GM11168 (cell line): ENCODE data around the gene ANKK1.

Source experiments
- in situ Hi-C: fragments of 300-500 bp; cut with MboI; formaldehyde crosslinking; loops from one replicate; pipeline ENCODE4 v1.12.0; 2022; ENCODE audit warnings: low sequenced_read_pairs; ENCODE audit not compliant: unreplicated experiment

The ANKK1 gene, protein sequence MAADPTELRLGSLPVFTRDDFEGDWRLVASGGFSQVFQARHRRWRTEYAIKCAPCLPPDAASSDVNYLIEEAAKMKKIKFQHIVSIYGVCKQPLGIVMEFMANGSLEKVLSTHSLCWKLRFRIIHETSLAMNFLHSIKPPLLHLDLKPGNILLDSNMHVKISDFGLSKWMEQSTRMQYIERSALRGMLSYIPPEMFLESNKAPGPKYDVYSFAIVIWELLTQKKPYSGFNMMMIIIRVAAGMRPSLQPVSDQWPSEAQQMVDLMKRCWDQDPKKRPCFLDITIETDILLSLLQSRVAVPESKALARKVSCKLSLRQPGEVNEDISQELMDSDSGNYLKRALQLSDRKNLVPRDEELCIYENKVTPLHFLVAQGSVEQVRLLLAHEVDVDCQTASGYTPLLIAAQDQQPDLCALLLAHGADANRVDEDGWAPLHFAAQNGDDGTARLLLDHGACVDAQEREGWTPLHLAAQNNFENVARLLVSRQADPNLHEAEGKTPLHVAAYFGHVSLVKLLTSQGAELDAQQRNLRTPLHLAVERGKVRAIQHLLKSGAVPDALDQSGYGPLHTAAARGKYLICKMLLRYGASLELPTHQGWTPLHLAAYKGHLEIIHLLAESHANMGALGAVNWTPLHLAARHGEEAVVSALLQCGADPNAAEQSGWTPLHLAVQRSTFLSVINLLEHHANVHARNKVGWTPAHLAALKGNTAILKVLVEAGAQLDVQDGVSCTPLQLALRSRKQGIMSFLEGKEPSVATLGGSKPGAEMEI

DNA sequence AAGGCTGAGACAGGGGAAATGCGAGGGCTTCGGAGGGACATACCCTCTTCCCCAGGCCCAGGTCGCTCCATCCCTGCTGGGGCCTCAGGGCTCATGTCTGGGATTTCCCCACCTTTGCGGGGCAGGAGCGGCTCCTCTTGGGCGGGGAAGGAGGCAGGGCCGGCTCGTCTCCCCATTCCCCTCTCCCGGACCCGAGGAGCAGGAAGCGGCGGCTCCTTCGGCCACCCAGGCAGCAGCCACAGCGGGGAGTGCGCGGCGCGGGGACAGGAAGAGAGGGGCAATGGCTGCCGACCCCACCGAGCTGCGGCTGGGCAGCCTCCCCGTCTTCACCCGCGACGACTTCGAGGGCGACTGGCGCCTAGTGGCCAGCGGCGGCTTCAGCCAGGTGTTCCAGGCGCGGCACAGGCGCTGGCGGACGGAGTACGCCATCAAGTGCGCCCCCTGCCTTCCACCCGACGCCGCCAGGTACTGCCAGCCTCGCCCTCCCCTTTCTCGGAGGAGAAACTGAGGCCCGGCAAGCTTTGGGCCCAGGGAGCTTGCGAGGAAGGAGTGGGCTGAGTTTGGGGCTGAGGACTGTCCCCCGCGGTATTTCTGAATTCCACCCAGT is at the start of gene ANKK1:
Gene ANKK1, plus strand, starts transcription at position 175 of the 607 bp plus-strand sequence. Its CDS starts 106 bp downstream, at position 281.
- in situ Hi-C loops: no loop called here

DNA sequence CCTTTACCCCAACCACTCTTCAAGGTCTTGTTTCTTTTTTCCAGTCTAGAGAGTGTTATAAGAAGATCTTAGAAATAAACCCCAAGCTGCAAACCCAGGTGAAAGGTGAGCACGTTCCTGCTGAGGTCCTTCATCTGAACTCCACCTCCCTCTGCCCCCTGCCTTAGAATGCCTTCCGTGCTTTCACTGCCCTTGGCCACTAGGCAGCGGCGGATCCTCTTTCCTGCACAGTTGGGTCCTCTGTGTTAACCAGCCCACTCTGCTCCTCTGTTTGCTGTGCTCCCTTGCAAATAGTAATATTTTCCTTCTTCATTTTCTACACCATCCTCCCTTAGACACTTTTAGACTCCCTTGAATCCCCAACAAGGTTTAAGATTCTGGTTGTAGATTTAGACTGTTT is 48.8 kb upstream of the ANKK1 start:
- in situ Hi-C loops: no loop called here

DNA sequence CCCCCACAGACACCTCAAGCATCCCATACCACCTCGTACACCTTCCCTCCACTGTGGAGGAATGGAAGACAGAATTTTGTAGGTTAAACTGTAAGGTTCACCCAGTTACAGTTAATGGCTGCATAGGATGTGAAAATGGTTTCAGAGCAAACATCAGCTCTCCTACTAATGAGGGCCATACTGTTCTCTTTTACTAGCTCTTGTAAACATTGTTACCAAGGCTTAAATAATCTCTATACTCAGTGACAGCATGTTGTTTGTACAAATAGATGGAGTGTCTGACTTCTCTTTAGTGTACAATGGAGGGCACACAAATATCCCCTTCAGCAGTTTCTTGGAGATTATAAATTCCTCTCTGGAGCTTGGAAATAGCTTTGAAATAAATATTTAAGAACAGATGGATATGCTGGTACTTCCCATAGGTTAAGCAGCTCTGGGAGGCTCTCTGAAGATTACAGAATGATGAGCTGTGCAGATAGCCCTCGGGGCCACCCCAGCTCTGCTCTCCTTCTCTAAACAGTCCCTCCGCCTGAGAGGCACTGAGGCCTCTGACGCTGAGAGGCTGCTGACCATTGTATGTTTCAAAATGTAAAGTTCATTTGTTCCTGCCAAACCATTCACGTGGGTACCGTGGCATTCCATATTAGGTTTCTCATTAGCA is 47.5 kb upstream of the ANKK1 start:
- in situ Hi-C loops: no loop called here

DNA sequence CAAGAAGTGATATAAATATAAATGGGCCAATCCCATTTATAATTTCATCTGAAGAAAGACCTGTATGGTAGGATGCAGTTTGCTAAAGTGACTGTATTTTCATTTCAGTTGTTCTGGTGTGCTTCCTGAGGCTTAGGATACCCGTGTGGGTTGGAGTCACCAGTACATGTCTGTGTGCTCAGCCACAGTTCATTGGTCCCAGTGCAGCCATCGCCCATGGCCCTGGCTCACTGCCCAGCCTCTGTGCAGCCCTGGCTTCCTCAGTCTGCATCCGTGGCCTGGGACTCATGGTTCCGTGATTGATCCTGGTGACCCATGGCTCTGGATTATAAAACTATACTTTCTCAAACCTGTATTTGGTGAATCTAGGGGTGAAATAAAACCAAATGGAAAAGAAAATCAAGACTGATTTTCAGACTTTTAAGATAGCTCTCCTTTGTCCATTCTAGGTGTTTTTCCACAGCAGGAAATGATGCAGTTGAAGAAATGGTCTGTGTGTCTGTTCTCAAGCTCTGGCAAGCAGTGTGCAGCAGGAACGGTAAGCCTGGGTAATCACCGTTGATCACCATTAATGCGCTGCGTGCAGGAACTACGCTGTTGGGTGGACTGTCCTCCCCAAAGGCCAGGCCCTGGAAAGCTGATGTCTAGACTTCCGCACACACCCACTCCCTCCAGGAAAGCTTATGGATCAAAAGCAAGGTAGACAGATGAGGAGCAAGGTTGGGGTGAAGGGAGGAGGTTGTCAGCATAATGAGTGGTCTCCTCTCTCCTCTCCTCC is 46.0 kb upstream of the ANKK1 start:
- in situ Hi-C loops: no loop called here

DNA sequence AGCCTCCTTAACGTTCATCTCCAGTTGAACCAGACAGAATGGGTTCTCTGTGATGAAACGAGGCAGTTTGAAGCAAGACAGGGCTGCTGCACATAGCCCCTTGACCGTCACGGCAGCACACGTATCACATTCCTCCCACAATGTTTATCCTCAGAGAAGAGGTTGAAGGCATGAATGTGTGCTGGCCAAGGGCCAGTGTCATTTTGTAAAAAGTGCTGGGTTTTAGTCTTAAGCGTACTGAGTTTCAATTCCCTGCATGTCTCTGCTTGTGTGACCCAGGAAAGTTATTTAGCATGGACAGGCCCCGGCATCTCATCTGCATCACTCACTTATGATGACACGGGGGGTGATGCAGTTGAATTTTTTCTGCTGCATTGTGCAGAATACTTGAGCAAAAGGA is 41.6 kb upstream of the ANKK1 start:
- in situ Hi-C loops: no loop called here

DNA sequence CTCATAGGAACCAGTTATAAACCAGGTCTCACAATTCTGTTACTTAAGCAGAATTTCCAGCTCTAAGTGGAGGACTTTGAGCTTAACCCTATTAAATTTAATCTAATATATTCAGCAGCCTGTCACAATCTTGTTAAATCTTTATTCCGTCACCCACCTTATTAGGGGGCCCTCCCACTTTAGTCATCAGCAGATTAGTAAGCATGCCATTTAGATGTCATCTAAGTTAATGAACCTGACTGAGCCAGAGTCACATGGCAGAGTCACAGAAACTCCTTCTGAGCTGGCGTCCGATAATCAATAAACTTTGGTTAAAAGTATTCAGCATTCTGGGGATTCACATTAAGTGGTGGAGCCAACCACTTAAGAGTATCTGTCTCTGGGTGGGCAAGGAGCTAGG is 38.1 kb upstream of the ANKK1 start:
- in situ Hi-C loops: no loop called here

DNA sequence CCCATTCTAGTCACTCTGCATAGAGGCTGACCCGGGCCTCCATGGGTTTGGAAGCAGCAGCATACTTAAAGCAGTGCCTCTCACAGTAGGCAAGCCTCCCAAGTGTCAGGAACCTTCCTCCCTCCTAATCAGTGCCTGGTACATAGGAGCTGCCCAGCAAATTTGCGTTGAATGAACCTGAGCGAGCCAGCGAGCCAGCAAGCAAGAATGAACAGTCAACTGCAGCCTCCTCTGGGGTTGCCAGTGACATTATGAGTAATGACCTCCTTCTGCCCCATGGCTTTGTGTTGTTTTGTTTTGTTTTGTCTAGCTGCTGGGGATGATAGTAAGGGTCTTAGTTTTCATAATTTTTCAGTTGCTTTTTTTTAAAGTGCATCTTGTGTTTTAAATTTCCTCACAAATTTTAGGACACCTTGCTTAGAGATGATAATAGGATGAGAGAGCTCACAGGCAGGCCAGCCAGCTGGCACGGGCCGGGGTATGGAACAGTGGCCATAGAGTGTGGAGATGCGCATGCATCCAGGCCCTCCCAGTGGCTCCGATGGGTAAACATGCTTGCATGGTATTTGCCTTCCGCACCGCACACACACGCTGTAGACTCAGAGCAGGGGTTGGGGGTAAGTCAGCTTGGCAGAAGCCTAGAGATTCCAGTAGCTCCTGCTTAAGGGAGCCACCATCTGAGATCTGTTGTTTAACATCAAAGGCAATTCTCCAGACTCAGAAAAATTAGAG is 37.1 kb upstream of the ANKK1 start:
- in situ Hi-C loops: no loop called here

DNA sequence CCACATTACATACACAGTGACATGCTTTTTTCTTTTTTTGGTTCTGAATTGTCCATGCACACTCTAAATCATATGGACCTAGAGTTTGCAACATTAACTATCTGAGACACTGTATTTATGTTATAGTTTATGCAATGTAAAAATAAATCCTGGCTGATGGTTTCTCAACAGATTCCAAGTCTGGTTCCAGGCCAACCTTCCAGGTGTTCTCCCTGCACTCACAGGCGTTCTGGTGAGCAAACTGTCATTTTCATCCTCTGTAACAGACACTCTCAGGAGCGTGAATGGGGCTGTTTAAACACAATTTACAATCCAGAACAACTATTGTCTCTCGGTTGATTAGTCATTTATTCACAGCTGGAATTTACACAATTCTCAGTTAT is 36.5 kb upstream of the ANKK1 start:
- in situ Hi-C loops: no loop called here

DNA sequence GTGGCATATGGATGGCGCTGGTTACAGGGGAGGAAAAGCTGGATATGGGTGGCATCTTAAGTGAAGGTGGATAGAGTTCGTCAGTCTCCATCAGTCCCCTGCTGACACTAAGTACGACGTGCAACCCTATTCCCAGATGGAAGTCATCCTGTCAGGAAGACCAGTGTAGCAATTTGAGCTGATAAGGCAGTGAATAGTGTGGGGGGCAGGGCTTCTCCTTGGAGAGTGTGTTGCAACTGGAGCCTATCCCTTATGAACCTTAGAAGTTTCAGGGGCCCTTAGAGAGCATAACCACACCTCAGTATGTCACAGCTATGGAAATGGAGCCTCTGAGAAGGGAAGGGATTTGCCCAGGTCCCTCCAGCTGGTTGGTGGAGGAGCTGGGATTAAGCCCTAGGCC is 36.1 kb upstream of the ANKK1 start:
- in situ Hi-C loops: no loop called here

DNA sequence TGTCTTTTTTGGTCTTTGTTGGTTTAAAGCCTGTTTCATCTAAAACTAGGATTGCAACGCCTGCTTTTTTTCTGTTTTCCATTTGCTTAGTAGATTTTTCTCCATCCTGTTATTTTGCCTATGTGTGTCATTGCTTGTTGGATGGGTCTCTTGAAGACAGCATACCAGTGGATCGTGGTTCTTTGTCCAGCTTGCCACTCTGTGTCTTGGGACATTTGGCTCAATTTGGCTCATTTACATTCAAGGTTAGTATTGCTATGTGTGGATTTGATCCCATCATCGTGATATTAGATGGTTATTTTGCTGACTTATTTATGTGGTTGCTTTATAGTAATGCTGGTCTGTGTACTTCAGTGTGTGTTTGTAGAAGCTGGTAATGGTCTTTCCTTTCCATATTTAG is 31.4 kb upstream of the ANKK1 start:
- in situ Hi-C loops: no loop called here

DNA sequence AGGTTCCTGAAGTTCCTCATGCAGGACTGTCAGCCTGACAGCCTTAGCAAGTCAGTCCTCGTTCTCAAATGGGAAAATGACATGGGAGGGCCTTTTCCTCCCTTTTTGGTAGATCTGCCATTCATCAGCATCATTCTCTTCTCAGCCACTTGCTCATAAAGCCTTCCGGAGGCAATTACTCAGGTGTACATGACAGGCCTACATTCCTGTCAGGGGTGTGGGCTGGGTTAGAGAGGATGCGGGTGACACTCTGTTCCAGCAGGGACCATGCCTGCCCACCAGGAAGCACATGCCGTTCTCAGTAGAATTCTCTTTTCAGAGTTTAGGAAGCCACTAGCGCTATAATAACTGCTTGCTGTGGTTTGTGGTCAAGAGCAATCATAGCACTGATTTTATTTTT is 24.2 kb upstream of the ANKK1 start:
- in situ Hi-C loops: no loop called here

DNA sequence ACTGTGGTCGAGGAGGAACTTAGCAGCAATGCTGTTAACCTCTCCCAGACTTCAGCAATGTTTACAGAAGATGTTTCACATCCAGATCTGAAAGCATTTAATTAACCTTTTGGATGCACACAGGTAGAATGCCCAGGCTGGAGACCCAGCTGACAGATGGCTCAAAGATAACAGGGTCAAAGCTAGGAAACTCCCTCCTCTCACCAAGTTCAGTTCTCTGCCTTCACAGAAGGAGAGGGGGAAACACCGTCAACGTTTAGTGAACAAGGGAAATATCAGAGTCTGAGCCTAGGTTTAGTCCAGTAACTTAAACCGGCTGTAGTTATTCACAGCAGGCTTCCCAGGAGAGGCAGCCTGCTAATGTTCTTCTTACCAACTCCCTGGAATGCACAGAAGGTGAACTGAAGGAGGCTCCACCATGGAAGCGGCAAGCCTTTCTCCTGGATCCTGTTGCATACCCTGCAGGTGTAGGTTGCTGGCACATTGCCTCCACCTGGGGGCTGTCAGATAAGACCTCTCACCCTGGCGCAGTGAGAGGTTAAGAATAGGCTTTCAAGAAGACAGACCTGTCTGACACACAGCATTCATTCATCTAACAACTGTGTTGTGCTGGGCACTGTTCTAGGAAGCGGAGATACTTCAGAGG is 23.5 kb upstream of the ANKK1 start:
- in situ Hi-C loops: no loop called here

DNA sequence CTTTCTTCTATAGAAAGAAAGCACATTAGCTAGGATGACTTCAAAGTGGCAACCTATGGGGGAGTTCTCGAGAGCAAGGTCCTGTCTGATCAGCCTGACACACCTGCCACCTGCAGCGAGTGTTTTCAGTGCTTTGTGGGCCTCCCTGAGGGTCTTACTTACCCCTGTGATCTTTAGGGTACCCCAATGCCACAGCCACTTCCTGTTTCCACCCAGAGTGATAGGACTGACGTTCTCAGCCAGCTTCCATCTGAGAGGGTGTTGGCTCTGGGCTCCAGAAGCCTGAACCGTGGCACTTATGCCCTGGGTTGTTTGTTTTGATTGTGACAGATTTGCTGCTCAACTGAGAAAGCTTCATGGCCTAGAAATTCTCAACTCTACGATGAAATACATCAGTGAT is 21.7 kb upstream of the ANKK1 start:
- in situ Hi-C loops: no loop called here

DNA sequence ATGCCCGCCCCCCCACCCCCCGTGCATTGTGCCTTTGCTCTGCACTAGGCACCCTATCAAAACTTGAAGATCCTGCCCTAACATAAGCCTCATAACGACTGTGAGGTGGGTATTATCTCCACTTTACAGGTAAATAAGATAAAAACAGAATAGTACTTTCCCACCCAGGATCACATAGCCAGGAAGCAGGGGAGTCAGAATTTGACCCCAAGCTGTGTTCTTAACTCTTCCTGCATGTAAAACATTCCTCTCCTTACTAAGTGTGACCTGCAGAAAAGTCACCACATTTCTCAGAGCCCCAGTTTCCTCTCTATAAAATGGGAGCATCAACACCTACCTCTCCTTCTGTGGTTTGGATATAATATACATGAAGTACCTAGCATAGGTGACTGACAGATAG is 18.2 kb upstream of the ANKK1 start:
- in situ Hi-C loops: no loop called here

DNA sequence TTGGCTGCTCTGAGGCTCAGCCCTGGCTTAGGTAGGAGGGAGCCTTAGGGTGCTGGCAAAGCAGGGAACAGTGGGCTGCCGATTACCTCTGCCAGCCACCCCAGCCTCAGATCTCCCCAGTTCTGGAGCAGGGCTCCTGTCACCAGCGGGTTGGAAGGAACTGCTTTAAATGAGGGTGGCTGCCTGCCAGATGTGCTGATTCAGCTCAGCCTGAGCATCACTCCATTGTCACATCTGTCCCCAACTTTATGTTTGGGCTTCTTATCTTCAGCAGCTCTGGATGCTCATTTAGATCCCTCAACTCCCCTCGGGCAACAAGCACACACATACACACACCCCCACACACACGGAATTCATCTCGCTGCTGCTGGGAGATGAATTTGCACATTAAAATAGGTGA is 16.9 kb upstream of the ANKK1 start:
- in situ Hi-C loops: no loop called here

DNA sequence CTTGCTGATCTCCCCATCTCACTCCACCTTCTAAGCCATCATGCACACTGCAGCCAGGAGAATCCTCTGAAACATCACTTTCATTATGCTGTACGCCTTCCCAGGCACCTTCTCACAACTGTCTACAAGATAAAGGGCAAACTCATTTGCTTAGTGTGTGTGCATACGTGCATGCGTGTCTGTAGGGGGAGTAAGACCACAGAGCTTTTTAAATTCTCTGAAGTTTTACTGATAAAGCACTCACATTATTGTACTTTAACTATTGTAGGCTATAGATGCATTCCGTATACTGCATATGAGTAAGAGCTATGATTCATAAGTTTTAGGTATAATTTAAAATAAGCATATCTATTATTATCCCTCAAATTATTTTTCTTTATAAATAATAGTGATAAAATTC is 15.3 kb upstream of the ANKK1 start:
- in situ Hi-C loops: no loop called here

DNA sequence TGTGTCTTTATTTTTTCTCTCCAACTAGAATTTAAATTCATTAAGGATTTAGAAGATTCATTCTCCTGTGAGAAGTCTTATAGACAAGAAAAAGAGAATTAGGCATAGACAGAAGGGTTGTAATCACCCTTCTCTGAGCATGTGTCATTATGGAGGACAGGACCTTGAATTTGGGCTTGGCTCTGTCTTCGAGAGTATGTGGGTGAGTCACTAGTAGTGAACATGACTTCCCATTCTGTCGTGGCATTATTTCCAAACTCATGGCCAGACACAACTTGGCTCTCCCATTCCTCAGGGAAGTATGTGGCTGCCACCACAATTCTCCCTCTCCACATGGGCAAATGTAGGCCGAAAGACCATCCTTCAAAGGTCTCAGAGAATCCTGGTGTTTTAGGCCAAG is 14.3 kb upstream of the ANKK1 start:
- in situ Hi-C loops: no loop called here

DNA sequence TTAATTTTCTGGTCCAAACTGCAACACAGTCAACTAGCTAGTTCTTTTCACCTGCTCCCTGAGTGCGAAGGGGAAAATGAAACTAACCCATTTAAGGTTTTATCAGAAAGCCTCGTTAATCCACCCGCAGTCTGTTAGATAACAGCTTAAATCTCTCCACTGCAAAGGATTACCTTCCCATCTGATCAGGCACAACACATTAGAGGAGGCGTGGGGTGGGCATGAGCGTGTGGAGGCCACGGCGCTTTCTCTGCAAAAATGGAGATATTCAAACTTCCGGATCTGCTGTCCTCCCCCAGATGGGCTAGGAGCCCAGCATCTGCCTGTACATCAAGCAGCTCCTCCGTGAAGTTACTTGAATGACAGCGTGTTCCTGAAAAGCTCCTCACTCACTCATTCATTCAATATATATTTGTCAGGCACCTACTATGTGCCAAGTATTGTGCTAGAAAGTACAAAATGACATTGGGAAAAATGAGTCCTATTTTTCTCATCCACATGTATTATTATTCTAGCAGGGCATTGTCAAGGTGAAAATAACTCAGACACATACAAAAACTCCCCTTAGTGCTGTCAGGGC is 13.5 kb upstream of the ANKK1 start:
- in situ Hi-C loops: no loop called here

DNA sequence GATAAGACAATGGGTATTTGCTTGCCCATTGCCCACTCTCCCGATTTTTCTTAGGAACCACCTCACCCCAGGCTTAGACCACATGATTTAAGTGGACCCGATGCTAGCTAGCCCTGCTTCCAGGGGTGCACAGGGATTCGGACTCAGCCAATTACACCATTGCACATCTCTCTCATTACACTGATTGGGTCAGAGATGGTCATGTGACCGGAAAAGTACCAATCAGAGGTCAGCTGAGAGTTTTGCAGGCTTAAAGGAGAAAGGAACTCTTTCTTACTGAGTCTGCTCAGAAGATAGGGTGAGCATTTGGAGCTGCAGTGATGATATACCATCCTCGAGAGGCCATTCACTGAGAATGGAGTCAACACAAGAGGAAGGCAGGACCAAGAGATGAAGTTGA is 12.2 kb upstream of the ANKK1 start:
- in situ Hi-C loops: no loop called here
